SK-N-SH (cell line): ENCODE results near the gene RAB7B. TPM values are rescaled to one million over a fixed set of nuclear protein-coding genes. Genes with fewer than 3 reads are reported as not detected.

Source experiments
- CTCF ChIA-PET: fragments of 300-600, 350-600 bp; formaldehyde crosslinking; extraction: SDS; loops from one replicate; lab custom pipeline; 2021; lab: Yijun Ruan, JAX
- POLR2A ChIA-PET: fragments of 350-600 bp; sonication (Branson Sonifier 250); formaldehyde crosslinking; extraction: SDS; loops from one replicate; lab custom pipeline; 2020; ENCODE audit warnings: antibody characterized with exemption, inconsistent platforms; lab: Yijun Ruan, JAX
- DNase-seq: peaks from one replicate; pipeline ENCODE4 v3.0.0; 2012
- H2AFZ ChIP-seq: fragments of 200-600 bp; sonication (generic); 2 replicates; pipeline ENCODE4 v1.8.1; 2016; ENCODE audit warnings: antibody characterized with exemption, mild to moderate bottlenecking, low read depth
- H3F3A ChIP-seq: fragments of 200-600 bp; sonication (generic); replicated peaks from 2 replicates; pipeline ENCODE3; 2016; ENCODE audit warnings: antibody characterized with exemption, mild to moderate bottlenecking; ENCODE audit not compliant: insufficient read depth
- H3K27ac ChIP-seq, 2 experiments: fragments of 200-500 bp in 1 of 2; fragments of 200-600 bp in 1 of 2; sonication (Bioruptor generic) in 1 of 2; sonication (generic), shearing (Covaris generic) in 1 of 2; 2 replicates each; pipeline versions ENCODE4 v1.5.1 to v1.6.1; 2014 to 2016; ENCODE audit warnings: low read depth in 2 of 2, inconsistent platforms in 1 of 2, low read length in 1 of 2, mild to moderate bottlenecking in 1 of 2, mixed read lengths in 1 of 2
- H3K27me3 ChIP-seq: fragments of 200-600 bp; sonication (generic), shearing (Covaris generic); 2 replicates; pipeline ENCODE4 v1.6.1; 2016; ENCODE audit warnings: mixed run types; ENCODE audit not compliant: insufficient read depth
- H3K36me3 ChIP-seq, 2 experiments: fragments of 200-500 bp in 1 of 2; fragments of 200-600 bp in 1 of 2; sonication (Bioruptor generic) in 1 of 2; sonication (generic) in 1 of 2; replicated peaks in 1 of 2; 2 replicates each; pipeline versions ENCODE3 to v1.5.1; 2014 to 2016; ENCODE audit warnings: low read length in 1 of 2, mild to moderate bottlenecking in 1 of 2; ENCODE audit not compliant: insufficient read depth in 2 of 2, control insufficient read depth in 1 of 2
- H3K4me1 ChIP-seq, 2 experiments: fragments of 200-500 bp in 1 of 2; fragments of 200-600 bp in 1 of 2; sonication (Bioruptor generic) in 1 of 2; sonication (generic), shearing (Covaris generic) in 1 of 2; 2 replicates each; pipeline versions ENCODE4 v1.5.1 to v1.6.1; 2014 to 2016; ENCODE audit warnings: low read depth in 1 of 2, low read length in 1 of 2, mixed run types in 1 of 2; ENCODE audit not compliant: insufficient read depth in 2 of 2, control insufficient read depth in 1 of 2
- H3K4me2 ChIP-seq: fragments of 200-600 bp; sonication (generic), shearing (Covaris generic); 2 replicates; pipeline ENCODE4 v1.6.1; 2017; ENCODE audit warnings: mixed run types
- H3K4me3 ChIP-seq, 2 experiments: fragments of 200-500 bp in 1 of 2; fragments of 200-600 bp in 1 of 2; sonication (Bioruptor generic) in 1 of 2; sonication (generic), shearing (Covaris generic) in 1 of 2; 2 replicates each; pipeline versions ENCODE4 v1.5.1 to v1.8.1; 2014 to 2016; ENCODE audit warnings: low read depth in 2 of 2, inconsistent platforms in 1 of 2, low read length in 1 of 2, mild to moderate bottlenecking in 1 of 2, mixed read lengths in 1 of 2, moderate library complexity in 1 of 2
- H3K79me2 ChIP-seq: fragments of 200-600 bp; sonication (generic); 2 replicates; pipeline ENCODE4 v1.8.1; 2017; ENCODE audit warnings: mild to moderate bottlenecking; ENCODE audit not compliant: insufficient read depth
- H3K9ac ChIP-seq: fragments of 200-600 bp; sonication (generic); 2 replicates; pipeline ENCODE4 v1.6.1; 2017; ENCODE audit warnings: mixed run types
- H3K9me2 ChIP-seq: fragments of 200-600 bp; sonication (generic); 2 replicates; pipeline ENCODE4 v1.6.1; 2017; ENCODE audit warnings: mixed run types
- H3K9me3 ChIP-seq: fragments of 200-600 bp; sonication (generic); 2 replicates; pipeline ENCODE4 v1.6.1; 2017; ENCODE audit warnings: mixed run types, mild to moderate bottlenecking, moderate library complexity
- H4K20me1 ChIP-seq: fragments of 200-600 bp; sonication (generic); 2 replicates; pipeline ENCODE4 v1.6.1; 2017; ENCODE audit warnings: mild to moderate bottlenecking, mixed run types; ENCODE audit not compliant: insufficient read depth
- CTCF ChIP-seq: fragments of 200-600 bp; sonication (generic); IDR thresholded peaks from 2 replicates; pipeline ENCODE4 v1.6.1; 2017; ENCODE audit warnings: antibody characterized with exemption, mild to moderate bottlenecking, moderate library complexity
- ELF1 ChIP-seq: IDR thresholded peaks from 2 replicates; pipeline ENCODE4 v1.4.0; 2012
- EZH2phosphoT487 ChIP-seq: fragments of 200-600 bp; sonication (generic); IDR thresholded peaks from 2 replicates; pipeline ENCODE4 v1.6.1; 2017; ENCODE audit warnings: low read depth, mixed run types, mild to moderate bottlenecking, antibody characterized with exemption, moderate library complexity, borderline replicate concordance
- FOXJ3 ChIP-seq: sonication (generic); formaldehyde crosslinking; IDR thresholded peaks from 2 replicates; pipeline ENCODE4 v1.5.1; 2020; ENCODE audit warnings: mild to moderate bottlenecking, missing genetic modification reagents
- MEF2A ChIP-seq: IDR thresholded peaks from 2 replicates; pipeline ENCODE4 v1.4.0; 2012; ENCODE audit warnings: low read depth, borderline replicate concordance
- MXI1 ChIP-seq: IDR thresholded peaks from 2 replicates; pipeline ENCODE4 v1.6.1; 2012; ENCODE audit warnings: mild to moderate bottlenecking, low read depth, low read length, improper control_type of control experiment
- NRF1 ChIP-seq: IDR thresholded peaks from 2 replicates; pipeline ENCODE4 v1.6.1; 2012; ENCODE audit warnings: low read depth, mild to moderate bottlenecking, low read length
- POLR2AphosphoS5 ChIP-seq: IDR thresholded peaks from 2 replicates; pipeline ENCODE4 v1.6.1; 2012; ENCODE audit warnings: low read depth, low read length
- RAD21 ChIP-seq: IDR thresholded peaks from 2 replicates; pipeline ENCODE4 v1.6.1; 2012; ENCODE audit warnings: mild to moderate bottlenecking, low read length
- RCOR1 ChIP-seq: fragments of 150-350 bp; IDR thresholded peaks from 2 replicates; pipeline ENCODE4 v1.6.1; 2017; ENCODE audit warnings: antibody characterized with exemption, low read length
- SMC3 ChIP-seq: IDR thresholded peaks from 2 replicates; pipeline ENCODE4 v1.6.1; 2012; ENCODE audit warnings: low read depth, low read length, improper control_type of control experiment
- YY1 ChIP-seq: IDR thresholded peaks from 2 replicates; pipeline ENCODE4 v1.4.0; 2012; ENCODE audit warnings: low read depth, mild to moderate bottlenecking
- ZBTB33 ChIP-seq: IDR thresholded peaks from 2 replicates; pipeline ENCODE4 v1.4.0; 2012; ENCODE audit warnings: low read depth, borderline replicate concordance
- WGBS: methylation state at CpG from one replicate; pipeline ENCODE4 v1.1.6; 2017; ENCODE audit warnings: low lambda C conversion rate; 5-methylcytosine and 5-hydroxymethylcytosine counted together
- polyA plus RNA-seq, 3 experiments: library from polyadenylated mRNA; depleted of rRNA; stranded (reverse); fragments of >200 nt; gene quantifications; 2 replicates each; pipeline ENCODE4 v1.2.3, GENCODE V29; 2012

The RAB7B gene
- polyA plus RNA-seq, 1 of the 3 experiments (the other 2 are of a cell fraction) = 0.15 TPM

GRCh38 chr1:206032380-206033140 lies 29.4 kb upstream of the RAB7B start:
- Histone ChIP-seq H3K9ac (no peak overlapping the region), H3F3A (no peaks in the 10 kb centered on the region), H3K27ac (no peak overlapping the region), H4K20me1 (no peaks in the 10 kb centered on the region), H3K9me3 (no peaks in the 10 kb centered on the region), H3K79me2 (no peaks in the 10 kb centered on the region), H3K36me3 (no peaks in the 10 kb centered on the region), H3K27me3 (peaks cover 28% of the 10 kb centered on the region; the same call in 1 of the 2 replicates), H3K4me2 (no peak overlapping the region), H3K4me3 (no peak overlapping the region), H3K4me1 (peaks cover 0 to 2% of the 10 kb centered on the region in 2 experiments; a peak in 1 of 4 replicates), H3K9me2 (no peaks in the 10 kb centered on the region), H2AFZ (no peak overlapping the region)
- POLR2A ChIA-PET = no interaction called here
- TF ChIP-seq EZH2phosphoT487 (no peak), FOXJ3 (no peak), MEF2A (no peak), POLR2AphosphoS5 (no peak), ZBTB33 (no peak)
- WGBS = 42% methylated on average over 5 of the region's 5 CpGs
- DNase-seq = no peak
- CTCF ChIA-PET = interaction anchor here (1.0 to 8.3 kb wide), 8 partner anchors 19 to 241 kb away, joined by 3 to 248 read pairs (median 11); no protein-coding TSS in a partner anchor

- Histone ChIP-seq H3K4me2 (no peak overlapping the region), H3K9me2 (no peaks in the 10 kb centered on the region), H3K36me3 (no peaks in the 10 kb centered on the region), H3K4me3 (peak overlapping the region in 1 of 2 experiments; percentile 8; a peak in 1 of 4 replicates), H3F3A (no peaks in the 10 kb centered on the region), H3K4me1 (peaks cover 0 to 2% of the 10 kb centered on the region in 2 experiments; a peak in 1 of 4 replicates), H3K9ac (no peak overlapping the region), H2AFZ (no peak overlapping the region), H4K20me1 (no peaks in the 10 kb centered on the region), H3K27me3 (peaks cover 16% of the 10 kb centered on the region; the same call in 1 of the 2 replicates), H3K79me2 (no peaks in the 10 kb centered on the region), H3K9me3 (no peaks in the 10 kb centered on the region), H3K27ac (no peak overlapping the region)
- TF ChIP-seq RAD21 (peak; percentile 82), CTCF (peak; percentile 82), NRF1 (0 out of 2 replicates have a peak, but pooled peaks have one; percentile 19), YY1 (no peak), RCOR1 (0 out of 2 replicates have a peak, but pooled peaks have one; percentile 46), SMC3 (peak; percentile 93), EZH2phosphoT487 (no peak), ELF1 (no peak), MXI1 (no peak)
- ChIA-PET POLR2A (interaction anchor here (1.2 to 1.3 kb wide), 2 partner anchors 73 to 74 kb away, joined by 4 to 5 read pairs; no protein-coding TSS in a partner anchor), CTCF (interaction anchor here (0.5 to 8.3 kb wide), 46 partner anchors 8 to 371 kb away, joined by 3 to 248 read pairs (median 5); partner anchors contain the start of genes PM20D1 and RAB7B)
- DNase-seq = peak; percentile 59
- 13% methylated on average over 4 of the region's 4 CpGs for WGBS
These were observed 27.5 kb upstream of the RAB7B start for GRCh38 chr1:206030714-206031113.
